Activated T-helper 1 cell treated with Interleukin-2 at 50 U/mL for 16 hours (primary cell): ENCODE data around the gene ZNF611.
"Not testable (repeated sequence)": the region's sequence is repeated elsewhere in the genome, so short reads cannot be mapped to it uniquely, and the experiment has no call there.

Source experiments
- DNase-seq: peaks from one replicate; pipeline ENCODE4 v3.0.0-alpha.2; 2020; ENCODE audit warnings: low read depth

Gene ZNF611

GRCh38 chr19:52716522-52716921 lies 18.3 kb downstream of the ZNF611 start:
- no peak for DNase-seq

GRCh38 chr19:52715902-52716301 lies 18.9 kb downstream of the ZNF611 start:
- not testable (repeated sequence) for DNase-seq

GRCh38 chr19:52715330-52715729 lies 19.5 kb downstream of the ZNF611 start:
- DNase-seq: not testable (repeated sequence)

GRCh38 chr19:52713051-52713450 lies 21.8 kb downstream of the ZNF611 start:
- not testable (repeated sequence) for DNase-seq

- DNase-seq: not testable (repeated sequence)
These were observed 23.2 kb downstream of the ZNF611 start for GRCh38 chr19:52711661-52712060.

- DNase-seq: no peak
These were observed 24.3 kb downstream of the ZNF611 start for GRCh38 chr19:52710538-52710937.

GRCh38 chr19:52705615-52706014 lies 29.2 kb downstream of the ZNF611 start:
- not testable (repeated sequence) for DNase-seq

- DNase-seq: no peak
These were observed 30.9 kb downstream of the ZNF611 start for GRCh38 chr19:52703917-52704316.

GRCh38 chr19:52700673-52701072 lies 34.2 kb downstream of the ZNF611 start:
- no peak for DNase-seq

GRCh38 chr19:52699555-52699954 lies 35.3 kb downstream of the ZNF611 start:
- DNase-seq: not testable (repeated sequence)

GRCh38 chr19:52695996-52696395 lies 38.8 kb downstream of the ZNF611 start:
- DNase-seq: no peak

GRCh38 chr19:52694921-52695320 lies 39.9 kb downstream of the ZNF611 start:
- no peak for DNase-seq

- not testable (repeated sequence) for DNase-seq
These were observed 40.6 kb downstream of the ZNF611 start for GRCh38 chr19:52694281-52694680.

- no peak for DNase-seq
These were observed 42.3 kb downstream of the ZNF611 start for GRCh38 chr19:52692431-52693008.

- no peak for DNase-seq
These were observed 43.1 kb downstream of the ZNF611 start for GRCh38 chr19:52691737-52692136.

GRCh38 chr19:52691215-52691610 lies 43.6 kb downstream of the ZNF611 start:
- no peak for DNase-seq

GRCh38 chr19:52690369-52691214 lies 44.3 kb downstream of the ZNF611 start:
- DNase-seq: peak; percentile 86

- peak; percentile 3 for DNase-seq
These were observed 44.9 kb downstream of the ZNF611 start for GRCh38 chr19:52689843-52690368.

GRCh38 chr19:52688925-52689796 lies 45.7 kb downstream of the ZNF611 start:
- not testable (repeated sequence) for DNase-seq

GRCh38 chr19:52688335-52688734 lies 46.5 kb downstream of the ZNF611 start:
- DNase-seq: no peak

- no peak for DNase-seq
These were observed 47.2 kb downstream of the ZNF611 start for GRCh38 chr19:52687684-52688083.

GRCh38 chr19:52685811-52686210 lies 49.0 kb downstream of the ZNF611 start:
- no peak for DNase-seq
